MG63 (cell line): Measurements from ENCODE around the gene SPATS2. TPM values are rescaled to one million over a fixed set of nuclear protein-coding genes. Genes with fewer than 3 reads are reported as not detected.
A peak's percentile ranks its signal among the peaks of the same experiment; 100 is the strongest.
"Not testable (repeated sequence)": the region's sequence is repeated elsewhere in the genome, so short reads cannot be mapped to it uniquely, and the experiment has no call there.

Experiments
- DNase-seq: peaks from one replicate; pipeline ENCODE4 v3.0.0-alpha.2; 2020
- H3K27me3 ChIP-seq: fragments of 250-450 bp; sonication (Bioruptor Pico); 2 replicates; pipeline ENCODE4 v1.5.1; 2020; ENCODE audit warnings: mild to moderate bottlenecking, moderate library complexity
- H3K36me3 ChIP-seq: fragments of 250-450 bp; sonication (Bioruptor Pico); 2 replicates; pipeline ENCODE4 v1.5.1; 2020; ENCODE audit warnings: mild to moderate bottlenecking, moderate library complexity
- H3K4me3 ChIP-seq: fragments of 250-450 bp; sonication (Bioruptor Pico); 2 replicates; pipeline ENCODE4 v1.5.1; 2020; ENCODE audit warnings: mild to moderate bottlenecking, moderate library complexity
- H3K9me3 ChIP-seq: fragments of 250-450 bp; sonication (Bioruptor Pico); 2 replicates; pipeline ENCODE4 v1.5.1; 2020; ENCODE audit warnings: mild to moderate bottlenecking, moderate library complexity
- total RNA-seq: library from RNA; depleted of rRNA; stranded (reverse); fragments of >200 nt; shearing (Covaris generic); gene quantifications from 2 replicates; pipeline ENCODE4 v1.2.3, GENCODE V29; 2014; ENCODE audit warnings: low replicate concordance

The SPATS2 gene
- total RNA-seq, 1 experiment from 2014 or later, result 43.8 TPM

- H3K9me3 ChIP-seq, result no peaks in the 10 kb centered on the region
- DNase-seq, result peak; percentile 50
- H3K27me3 ChIP-seq, result no peaks in the 10 kb centered on the region
- H3K4me3 ChIP-seq, result no peak overlapping the region
- peaks cover 22% of the 10 kb centered on the region for H3K36me3 ChIP-seq
Observed at GRCh38 chr12:49502590-49502989, 135.3 kb downstream of the SPATS2 start.

- H3K27me3 ChIP-seq, result no peaks in the 10 kb centered on the region
- peaks cover 22% of the 10 kb centered on the region for H3K36me3 ChIP-seq
- no peak overlapping the region for H3K4me3 ChIP-seq
- no peaks in the 10 kb centered on the region for H3K9me3 ChIP-seq
- no peak for DNase-seq
Observed at GRCh38 chr12:49503674-49504180, 136.5 kb downstream of the SPATS2 start.

GRCh38 chr12:49505672-49506071, 138.4 kb downstream of the SPATS2 start:
- peak; percentile 18 for DNase-seq

GRCh38 chr12:49507139-49507538, 139.9 kb downstream of the SPATS2 start:
- Histone ChIP-seq H3K4me3 (no peak overlapping the region), H3K9me3 (no peaks in the 10 kb centered on the region), H3K36me3 (peaks cover 12% of the 10 kb centered on the region), H3K27me3 (no peaks in the 10 kb centered on the region)
- DNase-seq, result no peak

More at GRCh38 chr12:49505672-49506071, 138.4 kb downstream of the SPATS2 start:
- H3K9me3 ChIP-seq, result no peaks in the 10 kb centered on the region
- no peaks in the 10 kb centered on the region for H3K27me3 ChIP-seq
- H3K36me3 ChIP-seq, result peaks cover 18% of the 10 kb centered on the region
- no peak overlapping the region for H3K4me3 ChIP-seq

- DNase-seq, H3K4me3 ChIP-seq, H3K36me3 ChIP-seq, H3K27me3 ChIP-seq, H3K9me3 ChIP-seq: not testable (repeated sequence)
Observed at GRCh38 chr12:49509681-49510080, 142.4 kb downstream of the SPATS2 start.

- Histone ChIP-seq H3K4me3 (no peak overlapping the region), H3K27me3 (no peaks in the 10 kb centered on the region), H3K36me3 (no peaks in the 10 kb centered on the region; the same call in 1 of the 2 replicates), H3K9me3 (no peaks in the 10 kb centered on the region)
- DNase-seq, result no peak
Observed at GRCh38 chr12:49511410-49511809, 144.1 kb downstream of the SPATS2 start.

GRCh38 chr12:49512546-49512945, 145.3 kb downstream of the SPATS2 start:
- no peak overlapping the region for H3K4me3 ChIP-seq
- no peaks in the 10 kb centered on the region for H3K9me3 ChIP-seq
- DNase-seq, result no peak
- no peaks in the 10 kb centered on the region for H3K27me3 ChIP-seq
- no peaks in the 10 kb centered on the region for H3K36me3 ChIP-seq

GRCh38 chr12:49515266-49515665, 148.0 kb downstream of the SPATS2 start:
- H3K27me3 ChIP-seq, result no peaks in the 10 kb centered on the region
- H3K9me3 ChIP-seq, result no peaks in the 10 kb centered on the region
- peak; percentile 68 for DNase-seq
- no peak overlapping the region for H3K4me3 ChIP-seq
- no peaks in the 10 kb centered on the region for H3K36me3 ChIP-seq

- Histone ChIP-seq H3K4me3 (no peak overlapping the region), H3K9me3 (no peaks in the 10 kb centered on the region), H3K27me3 (no peaks in the 10 kb centered on the region), H3K36me3 (peaks cover 5% of the 10 kb centered on the region)
- DNase-seq, result no peak
Observed at GRCh38 chr12:49518914-49519573, 151.8 kb downstream of the SPATS2 start.

- Histone ChIP-seq H3K27me3 (no peaks in the 10 kb centered on the region), H3K9me3 (no peaks in the 10 kb centered on the region), H3K4me3 (no peak overlapping the region), H3K36me3 (peaks cover 5% of the 10 kb centered on the region)
- DNase-seq, result no peak
Observed at GRCh38 chr12:49519574-49519936, 152.3 kb downstream of the SPATS2 start.

GRCh38 chr12:49521389-49521788, 154.1 kb downstream of the SPATS2 start:
- peaks cover 19% of the 10 kb centered on the region for H3K36me3 ChIP-seq

GRCh38 chr12:49524660-49525324, 157.5 kb downstream of the SPATS2 start:
- no peak overlapping the region for H3K4me3 ChIP-seq
- H3K36me3 ChIP-seq, result peaks cover 22% of the 10 kb centered on the region
- H3K27me3 ChIP-seq, result no peaks in the 10 kb centered on the region
- no peaks in the 10 kb centered on the region for H3K9me3 ChIP-seq
- DNase-seq, result peak; percentile 59

More at GRCh38 chr12:49521389-49521788, 154.1 kb downstream of the SPATS2 start:
- no peak for DNase-seq
- no peaks in the 10 kb centered on the region for H3K9me3 ChIP-seq
- no peaks in the 10 kb centered on the region for H3K27me3 ChIP-seq
- H3K4me3 ChIP-seq, result no peak overlapping the region

GRCh38 chr12:49525942-49526341, 158.7 kb downstream of the SPATS2 start:
- H3K36me3 ChIP-seq, result peaks cover 22% of the 10 kb centered on the region
- no peaks in the 10 kb centered on the region for H3K9me3 ChIP-seq
- no peak overlapping the region for H3K4me3 ChIP-seq
- DNase-seq, result no peak
- H3K27me3 ChIP-seq, result no peaks in the 10 kb centered on the region

- no peaks in the 10 kb centered on the region for H3K27me3 ChIP-seq
- H3K9me3 ChIP-seq, result no peaks in the 10 kb centered on the region
- no peak overlapping the region for H3K4me3 ChIP-seq
- DNase-seq, result no peak
- H3K36me3 ChIP-seq, result peaks cover 21% of the 10 kb centered on the region
Observed at GRCh38 chr12:49527361-49528130, 160.3 kb downstream of the SPATS2 start.

GRCh38 chr12:49529414-49529813, 162.2 kb downstream of the SPATS2 start:
- Histone ChIP-seq H3K27me3 (no peaks in the 10 kb centered on the region), H3K36me3 (peaks cover 16% of the 10 kb centered on the region), H3K4me3 (no peak overlapping the region), H3K9me3 (no peaks in the 10 kb centered on the region)
- no peak for DNase-seq

GRCh38 chr12:49531745-49532144, 164.5 kb downstream of the SPATS2 start:
- no peak overlapping the region for H3K4me3 ChIP-seq
- DNase-seq, result no peak
- H3K36me3 ChIP-seq, result no peaks in the 10 kb centered on the region
- no peaks in the 10 kb centered on the region for H3K27me3 ChIP-seq
- no peaks in the 10 kb centered on the region for H3K9me3 ChIP-seq

- no peak for DNase-seq
Observed at GRCh38 chr12:49533331-49533730, 166.1 kb downstream of the SPATS2 start.

More at GRCh38 chr12:49533331-49533730, 166.1 kb downstream of the SPATS2 start:
- Histone ChIP-seq H3K9me3 (no peaks in the 10 kb centered on the region), H3K4me3 (no peak overlapping the region), H3K27me3 (peaks cover 3% of the 10 kb centered on the region; the same call in 1 of the 2 replicates), H3K36me3 (no peaks in the 10 kb centered on the region)
